Memory B cell (primary cell): ENCODE data around the gene ADGRG1.
"Not testable (repeated sequence)": the region's sequence is repeated elsewhere in the genome, so short reads cannot be mapped to it uniquely, and the experiment has no call there.

ENCODE experiments used
- ATAC-seq: fragments of 150-1000 bp; cut with Tn5 transposase; 2 replicates; pipeline ENCODE4 v1.10.0; 2021; ENCODE audit warnings: low read depth, mild to moderate bottlenecking, moderate library complexity
- DNase-seq, 2 donors: peaks; one replicate each; pipeline ENCODE4 v3.0.0; 2022; ENCODE audit warnings: low spot score in 2 of 2
- H3K27ac Mint-ChIP-seq: one replicate; pipeline ENCODE4 v1.8.0; 2022; ENCODE audit warnings: mild to moderate bottlenecking, moderate library complexity, mixed read lengths
- H3K27me3 Mint-ChIP-seq: one replicate; pipeline ENCODE4 v1.8.0; 2022; ENCODE audit warnings: mixed read lengths
- H3K36me3 Mint-ChIP-seq: one replicate; pipeline ENCODE4 v1.8.0; 2022; ENCODE audit warnings: mild to moderate bottlenecking, mixed read lengths
- H3K4me1 Mint-ChIP-seq: one replicate; pipeline ENCODE4 v1.8.0; 2022; ENCODE audit warnings: mixed read lengths
- H3K4me3 Mint-ChIP-seq: one replicate; pipeline ENCODE4 v1.8.0; 2022; ENCODE audit warnings: mild to moderate bottlenecking, moderate library complexity, mixed read lengths
- H3K9me3 Mint-ChIP-seq: one replicate; pipeline ENCODE4 v1.8.0; 2022; ENCODE audit warnings: mixed read lengths

ADGRG1 gene

GRCh38 chr16:57663917-57664661 is 35.7 kb downstream of the ADGRG1 start:
- DNase-seq (no peak), ATAC-seq (no peak)
- no peak overlapping the region for H3K4me3 Mint-ChIP-seq
- H3K4me1 Mint-ChIP-seq = no peaks in the 10 kb centered on the region
- H3K27ac Mint-ChIP-seq = no peak overlapping the region
- H3K36me3 Mint-ChIP-seq = no peaks in the 10 kb centered on the region
- peaks cover 5% of the 10 kb centered on the region for H3K27me3 Mint-ChIP-seq
- no peaks in the 10 kb centered on the region for H3K9me3 Mint-ChIP-seq

GRCh38 chr16:57664662-57665025 is 36.2 kb downstream of the ADGRG1 start:
- no peak for DNase-seq
- H3K4me3 Mint-ChIP-seq = no peak overlapping the region
- H3K27ac Mint-ChIP-seq = no peak overlapping the region
- H3K36me3 Mint-ChIP-seq = no peaks in the 10 kb centered on the region
- no peaks in the 10 kb centered on the region for H3K9me3 Mint-ChIP-seq
- H3K4me1 Mint-ChIP-seq = no peaks in the 10 kb centered on the region
- H3K27me3 Mint-ChIP-seq = peaks cover 9% of the 10 kb centered on the region
- no peak for ATAC-seq

- no peak overlapping the region for H3K4me3 Mint-ChIP-seq
- no peaks in the 10 kb centered on the region for H3K4me1 Mint-ChIP-seq
- H3K27ac Mint-ChIP-seq = no peak overlapping the region
- DNase-seq (no peak), ATAC-seq (no peak)
- no peaks in the 10 kb centered on the region for H3K9me3 Mint-ChIP-seq
- no peaks in the 10 kb centered on the region for H3K36me3 Mint-ChIP-seq
- H3K27me3 Mint-ChIP-seq = peaks cover 13% of the 10 kb centered on the region
These were observed 37.1 kb downstream of the ADGRG1 start for GRCh38 chr16:57665541-57665940.

- ATAC-seq (no peak), DNase-seq (no peak)
- H3K4me3 Mint-ChIP-seq = no peak overlapping the region
- no peaks in the 10 kb centered on the region for H3K9me3 Mint-ChIP-seq
- H3K4me1 Mint-ChIP-seq = no peaks in the 10 kb centered on the region
- peaks cover 17% of the 10 kb centered on the region for H3K27me3 Mint-ChIP-seq
- no peak overlapping the region for H3K27ac Mint-ChIP-seq
- H3K36me3 Mint-ChIP-seq = no peaks in the 10 kb centered on the region
These were observed 38.1 kb downstream of the ADGRG1 start for GRCh38 chr16:57666353-57667047.

GRCh38 chr16:57667048-57667525 is 38.7 kb downstream of the ADGRG1 start:
- Mint-ChIP-seq H3K4me3 (no peak overlapping the region), H3K27ac (no peak overlapping the region), H3K4me1 (no peaks in the 10 kb centered on the region), H3K36me3 (no peaks in the 10 kb centered on the region), H3K27me3 (peaks cover 18% of the 10 kb centered on the region), H3K9me3 (no peaks in the 10 kb centered on the region)
- no peak for ATAC-seq
- no peak for DNase-seq

GRCh38 chr16:57667526-57668262 is 39.3 kb downstream of the ADGRG1 start:
- no peak for ATAC-seq
- Mint-ChIP-seq H3K27me3 (peaks cover 17% of the 10 kb centered on the region), H3K9me3 (no peaks in the 10 kb centered on the region), H3K36me3 (no peaks in the 10 kb centered on the region), H3K4me1 (no peaks in the 10 kb centered on the region), H3K4me3 (no peak overlapping the region), H3K27ac (no peak overlapping the region)
- no peak for DNase-seq

GRCh38 chr16:57668263-57668571 is 39.8 kb downstream of the ADGRG1 start, which contains the start of gene ADGRG3:
TSS of gene ADGRG3 (plus strand) at chr16:57668306. CDS start at chr16:57668348, 42 bp downstream.
- Mint-ChIP-seq H3K36me3 (no peaks in the 10 kb centered on the region), H3K27me3 (peaks cover 17% of the 10 kb centered on the region), H3K4me3 (no peak within 1 kb of the TSS), H3K9me3 (no peaks in the 10 kb centered on the region), H3K27ac (no peak within 1 kb of the TSS), H3K4me1 (no peaks in the 10 kb centered on the region)
- no peak for ATAC-seq
- DNase-seq = no peak

- Mint-ChIP-seq H3K36me3 (no peaks in the 10 kb centered on the region), H3K9me3 (no peaks in the 10 kb centered on the region), H3K27ac (no peak overlapping the region), H3K4me1 (no peaks in the 10 kb centered on the region), H3K4me3 (no peak overlapping the region), H3K27me3 (peaks cover 22% of the 10 kb centered on the region)
- DNase-seq (no peak), ATAC-seq (no peak)
These were observed 40.4 kb downstream of the ADGRG1 start for GRCh38 chr16:57668630-57669475.

GRCh38 chr16:57669476-57670162 is 41.2 kb downstream of the ADGRG1 start:
- Mint-ChIP-seq H3K27ac (no peak overlapping the region), H3K27me3 (peaks cover 24% of the 10 kb centered on the region), H3K36me3 (no peaks in the 10 kb centered on the region), H3K4me3 (no peak overlapping the region), H3K4me1 (no peaks in the 10 kb centered on the region), H3K9me3 (no peaks in the 10 kb centered on the region)
- no peak for ATAC-seq
- no peak for DNase-seq

GRCh38 chr16:57670196-57670595 is 41.8 kb downstream of the ADGRG1 start:
- H3K27ac Mint-ChIP-seq = no peak overlapping the region
- H3K36me3 Mint-ChIP-seq = no peaks in the 10 kb centered on the region
- DNase-seq (no peak), ATAC-seq (no peak)
- H3K27me3 Mint-ChIP-seq = peaks cover 24% of the 10 kb centered on the region
- no peak overlapping the region for H3K4me3 Mint-ChIP-seq
- H3K9me3 Mint-ChIP-seq = no peaks in the 10 kb centered on the region
- H3K4me1 Mint-ChIP-seq = no peaks in the 10 kb centered on the region

- not testable (repeated sequence) for H3K27ac Mint-ChIP-seq, H3K4me1 Mint-ChIP-seq, ATAC-seq, H3K9me3 Mint-ChIP-seq, DNase-seq, H3K36me3 Mint-ChIP-seq, H3K4me3 Mint-ChIP-seq
- H3K27me3 Mint-ChIP-seq = peaks cover 24% of the 10 kb centered on the region
These were observed 43.0 kb downstream of the ADGRG1 start for GRCh38 chr16:57671451-57671850.

- Mint-ChIP-seq H3K36me3 (no peaks in the 10 kb centered on the region), H3K9me3 (no peaks in the 10 kb centered on the region), H3K4me3 (no peak overlapping the region), H3K4me1 (peaks cover 3% of the 10 kb centered on the region), H3K27ac (no peak overlapping the region), H3K27me3 (peaks cover 24% of the 10 kb centered on the region)
- DNase-seq = no peak
- no peak for ATAC-seq
These were observed 44.0 kb downstream of the ADGRG1 start for GRCh38 chr16:57672416-57672815.

- H3K27me3 Mint-ChIP-seq = peaks cover 24% of the 10 kb centered on the region
- no peak overlapping the region for H3K4me3 Mint-ChIP-seq
- no peaks in the 10 kb centered on the region for H3K36me3 Mint-ChIP-seq
- H3K27ac Mint-ChIP-seq = no peak overlapping the region
- no peak for ATAC-seq
- no peaks in the 10 kb centered on the region for H3K9me3 Mint-ChIP-seq
- DNase-seq = no peak
- H3K4me1 Mint-ChIP-seq = peaks cover 3% of the 10 kb centered on the region
These were observed 44.4 kb downstream of the ADGRG1 start for GRCh38 chr16:57672824-57673223.
